GM12891 (cell line): Measurements from ENCODE around the gene ZBTB20.

ENCODE experiments used
- PAX5 ChIP-seq: IDR thresholded peaks from 2 replicates; pipeline ENCODE4 v1.6.1; 2011; ENCODE audit warnings: low read length, moderate library complexity, mild to moderate bottlenecking; ENCODE audit not compliant: insufficient read depth, severe bottlenecking
- POLR2A ChIP-seq: IDR thresholded peaks from 2 replicates; pipeline ENCODE4 v1.6.1; 2011; ENCODE audit warnings: low read depth, low read length, control low read depth
- POLR2AphosphoS5 ChIP-seq: IDR thresholded peaks from 2 replicates; pipeline ENCODE4 v1.6.1; 2011; ENCODE audit warnings: low read depth, low read length, control low read depth
- POU2F2 ChIP-seq: IDR thresholded peaks from 2 replicates; pipeline ENCODE4 v1.6.1; 2011; ENCODE audit warnings: low read depth, mild to moderate bottlenecking, control low read depth, low read length, moderate library complexity
- SPI1 ChIP-seq: IDR thresholded peaks from 2 replicates; pipeline ENCODE4 v1.6.1; 2011; ENCODE audit warnings: low read depth, low read length, control low read depth
- TAF1 ChIP-seq: IDR thresholded peaks from 2 replicates; pipeline ENCODE4 v1.6.1; 2011; ENCODE audit warnings: low read depth, low read length, control low read depth

DNA sequence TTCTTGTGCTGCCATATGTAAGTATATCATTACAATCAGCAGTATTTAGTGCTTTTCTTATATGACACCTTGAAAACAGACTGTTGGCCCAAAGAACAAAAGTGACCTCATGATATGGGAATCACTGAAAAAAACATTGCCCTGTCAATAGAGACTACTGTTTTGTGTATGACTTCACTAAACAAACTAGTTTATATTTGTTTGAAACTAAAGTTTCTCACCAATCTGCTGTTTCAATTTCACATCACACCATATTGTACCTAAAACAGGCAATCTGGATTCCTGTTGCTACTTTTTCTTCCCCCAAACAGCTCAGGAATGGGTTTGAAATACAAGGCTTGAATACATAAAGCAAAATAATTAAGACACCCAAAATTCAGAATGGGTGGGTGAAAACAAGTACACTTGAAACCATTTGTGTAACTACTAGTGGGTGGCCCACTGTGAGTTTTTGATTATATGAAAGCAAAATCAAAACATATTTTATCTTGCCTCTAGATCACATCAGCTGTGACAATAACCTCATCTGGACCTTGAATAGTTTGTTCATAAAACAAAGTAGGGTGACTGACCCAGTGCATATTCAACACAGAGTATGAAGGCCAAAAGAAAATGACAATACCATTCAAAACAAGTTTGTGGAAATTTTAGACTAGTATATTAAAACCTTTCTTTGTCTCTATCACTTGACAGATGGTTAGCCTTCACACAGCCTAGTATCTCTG lies 5.9 kb downstream of the ZBTB20 start:
- TF ChIP-seq POLR2A (no peak), POLR2AphosphoS5 (no peak), SPI1 (no peak), TAF1 (no peak), PAX5 (no peak), POU2F2 (no peak)
